WTC11 (cell line): ENCODE measurements around the gene GPR152. TPM values are rescaled to one million over a fixed set of nuclear protein-coding genes. Genes with fewer than 3 reads are reported as not detected.

ENCODE experiments used
- ATAC-seq: fragments of 200-7000 bp; cut with Tn5 transposase; 2 replicates; pipeline ENCODE4 v1.10.0; 2021; ENCODE audit warnings: mild to moderate bottlenecking, moderate library complexity
- CTCF ChIA-PET: fragments of 300-600 bp; sonication (Branson Sonifier 250); formaldehyde crosslinking; loops from one replicate; lab custom pipeline; 2021; ENCODE audit warnings: antibody characterized with exemption; lab: Charles Lee
- POLR2A ChIA-PET: fragments of 350-600 bp; sonication (Branson Sonifier 250); formaldehyde crosslinking; loops from one replicate; lab custom pipeline; 2021; ENCODE audit warnings: antibody characterized with exemption; lab: Charles Lee
- DNase-seq: peaks from one replicate; pipeline ENCODE4 v3.0.0; 2021; ENCODE audit warnings: low spot score
- H3K27ac Mint-ChIP-seq: 2 replicates; pipeline ENCODE4 v1.8.0; 2021; ENCODE audit warnings: mixed read lengths
- H3K27me3 Mint-ChIP-seq: 2 replicates; pipeline ENCODE4 v1.8.0; 2021; ENCODE audit warnings: low read depth, mild to moderate bottlenecking, moderate library complexity, mixed read lengths
- H3K36me3 Mint-ChIP-seq: 2 replicates; pipeline ENCODE4 v1.8.0; 2021; ENCODE audit warnings: mixed read lengths
- H3K4me1 Mint-ChIP-seq: 2 replicates; pipeline ENCODE4 v1.8.0; 2022; ENCODE audit warnings: mixed read lengths
- H3K4me3 Mint-ChIP-seq: 2 replicates; pipeline ENCODE4 v1.8.0; 2021; ENCODE audit warnings: mild to moderate bottlenecking, moderate library complexity, mixed read lengths
- H3K9me3 Mint-ChIP-seq: 2 replicates; pipeline ENCODE4 v1.8.0; 2021; ENCODE audit warnings: mixed read lengths
- ARID4B ChIP-seq: sonication (generic); formaldehyde crosslinking; IDR thresholded peaks from 2 replicates; pipeline ENCODE4 v1.8.0; 2023; ENCODE audit warnings: missing genetic modification reagents, mild to moderate bottlenecking, borderline replicate concordance
- ATF2 ChIP-seq: sonication (generic); formaldehyde crosslinking; IDR thresholded peaks from 2 replicates; pipeline ENCODE4 v1.8.1; 2022; ENCODE audit warnings: low read depth, missing genetic modification reagents, borderline replicate concordance
- ATF3 ChIP-seq: sonication (generic); formaldehyde crosslinking; conservative IDR thresholded peaks from 2 replicates; pipeline ENCODE4 v1.8.1; 2022; ENCODE audit warnings: mild to moderate bottlenecking, missing genetic modification reagents
- EMX1 ChIP-seq: fragments of 250-450 bp; sonication (Bioruptor Pico); IDR thresholded peaks from 2 replicates; pipeline ENCODE4 v1.8.0; 2021; ENCODE audit warnings: mild to moderate bottlenecking
- FOXP1 ChIP-seq: sonication (generic); formaldehyde crosslinking; IDR thresholded peaks from 2 replicates; pipeline ENCODE4 v1.8.0; 2022; ENCODE audit warnings: missing genetic modification reagents, mild to moderate bottlenecking, moderate library complexity, borderline replicate concordance
- KAT7 ChIP-seq: sonication (generic); formaldehyde crosslinking; IDR thresholded peaks from 2 replicates; pipeline ENCODE4 v1.8.1; 2023; ENCODE audit warnings: missing genetic modification reagents, mild to moderate bottlenecking, borderline replicate concordance
- MXD4 ChIP-seq: fragments of 250-450 bp; sonication (Bioruptor Pico); IDR thresholded peaks from 2 replicates; pipeline ENCODE4 v1.8.0; 2021; ENCODE audit warnings: mild to moderate bottlenecking, moderate library complexity, borderline replicate concordance
- MYBL2 ChIP-seq: sonication (generic); formaldehyde crosslinking; IDR thresholded peaks from 2 replicates; pipeline ENCODE4 v1.8.1; 2023; ENCODE audit warnings: mild to moderate bottlenecking, moderate library complexity, missing genetic modification reagents
- NFATC4 ChIP-seq: fragments of 250-450 bp; sonication (Bioruptor Pico); IDR thresholded peaks from 2 replicates; pipeline ENCODE4 v1.9.0; 2021; ENCODE audit warnings: mild to moderate bottlenecking
- NR2C2 ChIP-seq: sonication (generic); formaldehyde crosslinking; IDR thresholded peaks from 2 replicates; pipeline ENCODE4 v1.8.0; 2022; ENCODE audit warnings: mild to moderate bottlenecking, missing genetic modification reagents
- OVOL2 ChIP-seq: fragments of 250-450 bp; sonication (Bioruptor Pico); IDR thresholded peaks from 2 replicates; pipeline ENCODE4 v1.9.0; 2021; ENCODE audit warnings: mild to moderate bottlenecking, borderline replicate concordance
- TEAD4 ChIP-seq: sonication (generic); formaldehyde crosslinking; IDR thresholded peaks from 2 replicates; pipeline ENCODE4 v1.8.0; 2022; ENCODE audit warnings: mild to moderate bottlenecking, missing genetic modification reagents
- ZNF232 ChIP-seq: sonication (generic); formaldehyde crosslinking; IDR thresholded peaks from 2 replicates; pipeline ENCODE4 v1.8.0; 2022; ENCODE audit warnings: mild to moderate bottlenecking, missing genetic modification reagents
- ZNF317 ChIP-seq: sonication (generic); formaldehyde crosslinking; IDR thresholded peaks from 2 replicates; pipeline ENCODE4 v1.8.1; 2023; ENCODE audit warnings: low read depth, mild to moderate bottlenecking, moderate library complexity, missing genetic modification reagents, borderline replicate concordance
- total RNA-seq: library from RNA; stranded (reverse); gene quantifications from 3 replicates; pipeline ENCODE4 v1.2.3, GENCODE V29; 2021
- TF ChIP-seq, protein P1 (sequence below): sonication (generic); formaldehyde crosslinking; IDR thresholded peaks from 2 replicates; pipeline ENCODE4 v1.8.1; 2023; ENCODE audit warnings: mild to moderate bottlenecking, missing genetic modification reagents
- TF ChIP-seq, protein P2 (sequence below): sonication (generic); formaldehyde crosslinking; IDR thresholded peaks from 2 replicates; pipeline ENCODE4 v1.8.0; 2023; ENCODE audit warnings: mild to moderate bottlenecking, missing genetic modification reagents
- TF ChIP-seq, protein P3 (sequence below): fragments of 200-600 bp; IDR thresholded peaks from 2 replicates; pipeline ENCODE4 v1.8.0; 2022; ENCODE audit warnings: antibody characterized with exemption

Gene GPR152
- total RNA-seq, 1 experiment from 2014 or later, result not detected

- ATAC-seq, result no peak
- Mint-ChIP-seq H3K27ac (no peak overlapping the region), H3K4me1 (no peaks in the 10 kb centered on the region), H3K27me3 (no peaks in the 10 kb centered on the region; the same call in 1 of the 2 replicates), H3K4me3 (no peak overlapping the region), H3K36me3 (peaks cover 10% of the 10 kb centered on the region; the same call in 1 of the 2 replicates), H3K9me3 (no peaks in the 10 kb centered on the region)
- no peak for DNase-seq
- CTCF ChIA-PET, result interaction anchor here (1.1 kb wide), 1 partner anchor 23 kb away, joined by 3 read pairs; no protein-coding TSS in a partner anchor
- POLR2A ChIA-PET, result no interaction called here
- TF ChIP-seq TEAD4, result no peak
- TF ChIP-seq ZNF232 (CRISPR knock-in tag), result no peak
- no peak for TF ChIP-seq ARID4B (CRISPR knock-in tag)
- TF ChIP-seq NFATC4 (CRISPR knock-in tag), result no peak
- no peak for TF ChIP-seq MXD4
Measured at GRCh38 chr11:67491276-67492068, 38.9 kb upstream of the GPR152 start.

- CTCF ChIA-PET, result interaction anchor here (1.1 kb wide), 1 partner anchor 22 kb away, joined by 3 read pairs; no protein-coding TSS in a partner anchor
- TF ChIP-seq KAT7 (CRISPR knock-in tag) (no peak), NR2C2 (CRISPR knock-in tag) (no peak), EMX1 (CRISPR knock-in tag) (no peak), OVOL2 (CRISPR knock-in tag) (no peak), ATF2 (CRISPR knock-in tag) (no peak), FOXP1 (CRISPR knock-in tag) (no peak), ZNF317 (CRISPR knock-in tag) (no peak), MYBL2 (CRISPR knock-in tag) (no peak), ATF3 (no peak), ARID4B (CRISPR knock-in tag) (no peak)
- TF ChIP-seq, protein P1, sequence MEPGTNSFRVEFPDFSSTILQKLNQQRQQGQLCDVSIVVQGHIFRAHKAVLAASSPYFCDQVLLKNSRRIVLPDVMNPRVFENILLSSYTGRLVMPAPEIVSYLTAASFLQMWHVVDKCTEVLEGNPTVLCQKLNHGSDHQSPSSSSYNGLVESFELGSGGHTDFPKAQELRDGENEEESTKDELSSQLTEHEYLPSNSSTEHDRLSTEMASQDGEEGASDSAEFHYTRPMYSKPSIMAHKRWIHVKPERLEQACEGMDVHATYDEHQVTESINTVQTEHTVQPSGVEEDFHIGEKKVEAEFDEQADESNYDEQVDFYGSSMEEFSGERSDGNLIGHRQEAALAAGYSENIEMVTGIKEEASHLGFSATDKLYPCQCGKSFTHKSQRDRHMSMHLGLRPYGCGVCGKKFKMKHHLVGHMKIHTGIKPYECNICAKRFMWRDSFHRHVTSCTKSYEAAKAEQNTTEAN (CRISPR knock-in tag), result no peak
- TF ChIP-seq, protein P2, sequence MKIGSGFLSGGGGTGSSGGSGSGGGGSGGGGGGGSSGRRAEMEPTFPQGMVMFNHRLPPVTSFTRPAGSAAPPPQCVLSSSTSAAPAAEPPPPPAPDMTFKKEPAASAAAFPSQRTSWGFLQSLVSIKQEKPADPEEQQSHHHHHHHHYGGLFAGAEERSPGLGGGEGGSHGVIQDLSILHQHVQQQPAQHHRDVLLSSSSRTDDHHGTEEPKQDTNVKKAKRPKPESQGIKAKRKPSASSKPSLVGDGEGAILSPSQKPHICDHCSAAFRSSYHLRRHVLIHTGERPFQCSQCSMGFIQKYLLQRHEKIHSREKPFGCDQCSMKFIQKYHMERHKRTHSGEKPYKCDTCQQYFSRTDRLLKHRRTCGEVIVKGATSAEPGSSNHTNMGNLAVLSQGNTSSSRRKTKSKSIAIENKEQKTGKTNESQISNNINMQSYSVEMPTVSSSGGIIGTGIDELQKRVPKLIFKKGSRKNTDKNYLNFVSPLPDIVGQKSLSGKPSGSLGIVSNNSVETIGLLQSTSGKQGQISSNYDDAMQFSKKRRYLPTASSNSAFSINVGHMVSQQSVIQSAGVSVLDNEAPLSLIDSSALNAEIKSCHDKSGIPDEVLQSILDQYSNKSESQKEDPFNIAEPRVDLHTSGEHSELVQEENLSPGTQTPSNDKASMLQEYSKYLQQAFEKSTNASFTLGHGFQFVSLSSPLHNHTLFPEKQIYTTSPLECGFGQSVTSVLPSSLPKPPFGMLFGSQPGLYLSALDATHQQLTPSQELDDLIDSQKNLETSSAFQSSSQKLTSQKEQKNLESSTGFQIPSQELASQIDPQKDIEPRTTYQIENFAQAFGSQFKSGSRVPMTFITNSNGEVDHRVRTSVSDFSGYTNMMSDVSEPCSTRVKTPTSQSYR (CRISPR knock-in tag), result no peak
- TF ChIP-seq, protein P3, sequence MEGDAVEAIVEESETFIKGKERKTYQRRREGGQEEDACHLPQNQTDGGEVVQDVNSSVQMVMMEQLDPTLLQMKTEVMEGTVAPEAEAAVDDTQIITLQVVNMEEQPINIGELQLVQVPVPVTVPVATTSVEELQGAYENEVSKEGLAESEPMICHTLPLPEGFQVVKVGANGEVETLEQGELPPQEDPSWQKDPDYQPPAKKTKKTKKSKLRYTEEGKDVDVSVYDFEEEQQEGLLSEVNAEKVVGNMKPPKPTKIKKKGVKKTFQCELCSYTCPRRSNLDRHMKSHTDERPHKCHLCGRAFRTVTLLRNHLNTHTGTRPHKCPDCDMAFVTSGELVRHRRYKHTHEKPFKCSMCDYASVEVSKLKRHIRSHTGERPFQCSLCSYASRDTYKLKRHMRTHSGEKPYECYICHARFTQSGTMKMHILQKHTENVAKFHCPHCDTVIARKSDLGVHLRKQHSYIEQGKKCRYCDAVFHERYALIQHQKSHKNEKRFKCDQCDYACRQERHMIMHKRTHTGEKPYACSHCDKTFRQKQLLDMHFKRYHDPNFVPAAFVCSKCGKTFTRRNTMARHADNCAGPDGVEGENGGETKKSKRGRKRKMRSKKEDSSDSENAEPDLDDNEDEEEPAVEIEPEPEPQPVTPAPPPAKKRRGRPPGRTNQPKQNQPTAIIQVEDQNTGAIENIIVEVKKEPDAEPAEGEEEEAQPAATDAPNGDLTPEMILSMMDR, result no peak
Measured at GRCh38 chr11:67490727-67491065, 38.2 kb upstream of the GPR152 start.

More at GRCh38 chr11:67490727-67491065, 38.2 kb upstream of the GPR152 start:
- Mint-ChIP-seq H3K27me3 (no peaks in the 10 kb centered on the region; the same call in 1 of the 2 replicates), H3K27ac (no peak overlapping the region), H3K4me3 (no peak overlapping the region), H3K4me1 (peaks cover 6% of the 10 kb centered on the region), H3K9me3 (no peaks in the 10 kb centered on the region), H3K36me3 (peaks cover 10% of the 10 kb centered on the region; the same call in 1 of the 2 replicates)
- POLR2A ChIA-PET, result no interaction called here
- DNase-seq (no peak), ATAC-seq (no peak)
